ENCODE results near the gene KCNC3.
A peak's percentile ranks its signal among the peaks of the same experiment; 100 is the strongest.

The KCNC3 gene

DNA sequence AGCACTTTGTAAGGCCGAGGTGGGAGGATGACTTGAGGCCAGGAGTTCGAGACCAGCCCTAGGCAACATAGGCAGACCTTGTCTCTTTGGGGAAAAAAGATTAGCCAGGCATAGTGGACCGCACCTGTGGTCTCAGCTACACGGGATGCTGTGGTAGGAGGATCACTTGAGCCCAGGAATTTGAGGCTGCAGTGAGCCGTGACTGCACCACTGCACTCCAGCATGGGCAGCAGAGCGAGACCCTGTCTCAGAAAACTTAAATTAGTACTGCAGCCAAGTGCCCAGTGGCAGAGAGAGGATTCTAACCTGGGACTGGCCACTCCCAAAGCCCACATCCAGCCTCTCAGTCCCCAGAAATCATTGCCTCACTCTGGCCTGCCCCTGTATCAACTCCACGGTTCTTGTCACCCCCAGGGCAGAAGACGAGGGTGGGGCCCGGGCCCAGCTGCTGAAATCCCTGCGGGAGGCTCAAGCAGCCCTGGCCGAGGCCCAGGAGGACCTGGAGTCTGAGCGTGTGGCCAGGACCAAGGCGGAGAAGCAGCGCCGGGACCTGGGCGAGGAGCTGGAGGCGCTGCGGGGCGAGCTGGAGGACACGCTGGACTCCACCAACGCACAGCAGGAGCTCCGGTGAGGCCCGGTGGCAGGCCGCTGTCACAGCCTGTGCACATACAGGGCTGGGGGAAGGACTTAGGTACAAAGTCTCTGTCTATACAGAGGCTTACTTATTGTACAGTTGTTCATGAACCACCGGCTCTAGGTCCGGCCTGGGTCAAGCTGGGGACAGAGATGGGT is 53.4 kb downstream of the KCNC3 start:
- H3K9me3 Mint-ChIP-seq: no peaks in the 10 kb centered on the region
- DNase-seq: no peak
- H3K4me3 Mint-ChIP-seq: no peak overlapping the region
- no peaks in the 10 kb centered on the region for H3K4me1 Mint-ChIP-seq
- peaks cover 18 to 37% of the 10 kb centered on the region in 2 donors for H3K27me3 Mint-ChIP-seq
- ATAC-seq (replicated peaks): no peak
- H3K27ac Mint-ChIP-seq: no peak overlapping the region
- no peaks in the 10 kb centered on the region for H3K36me3 Mint-ChIP-seq

DNA sequence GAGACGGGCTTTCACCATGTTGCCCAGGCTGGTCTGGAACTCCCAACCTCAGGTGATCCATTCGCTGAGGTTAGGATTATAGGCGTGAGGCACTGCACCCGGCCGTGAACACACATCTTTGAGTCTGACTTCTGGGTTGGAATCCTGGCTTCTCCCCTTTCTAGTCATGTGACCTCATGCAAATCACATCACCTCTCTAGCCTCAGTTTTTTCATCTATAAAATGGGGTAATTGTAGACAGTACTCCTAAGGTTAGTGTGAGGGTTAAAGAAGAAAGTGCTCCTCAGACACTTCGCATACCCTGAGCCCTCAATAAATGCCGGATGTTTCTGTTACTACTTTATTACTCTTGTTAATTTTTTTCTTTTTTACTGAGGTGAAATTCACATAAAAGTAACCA is 55.4 kb downstream of the KCNC3 start:
- Mint-ChIP-seq H3K9me3 (no peaks in the 10 kb centered on the region), H3K4me1 (no peaks in the 10 kb centered on the region), H3K36me3 (no peaks in the 10 kb centered on the region), H3K27ac (no peak overlapping the region), H3K4me3 (no peak overlapping the region), H3K27me3 (peaks cover 25 to 41% of the 10 kb centered on the region in 2 donors)
- no peak for DNase-seq
- ATAC-seq (replicated peaks): no peak

DNA sequence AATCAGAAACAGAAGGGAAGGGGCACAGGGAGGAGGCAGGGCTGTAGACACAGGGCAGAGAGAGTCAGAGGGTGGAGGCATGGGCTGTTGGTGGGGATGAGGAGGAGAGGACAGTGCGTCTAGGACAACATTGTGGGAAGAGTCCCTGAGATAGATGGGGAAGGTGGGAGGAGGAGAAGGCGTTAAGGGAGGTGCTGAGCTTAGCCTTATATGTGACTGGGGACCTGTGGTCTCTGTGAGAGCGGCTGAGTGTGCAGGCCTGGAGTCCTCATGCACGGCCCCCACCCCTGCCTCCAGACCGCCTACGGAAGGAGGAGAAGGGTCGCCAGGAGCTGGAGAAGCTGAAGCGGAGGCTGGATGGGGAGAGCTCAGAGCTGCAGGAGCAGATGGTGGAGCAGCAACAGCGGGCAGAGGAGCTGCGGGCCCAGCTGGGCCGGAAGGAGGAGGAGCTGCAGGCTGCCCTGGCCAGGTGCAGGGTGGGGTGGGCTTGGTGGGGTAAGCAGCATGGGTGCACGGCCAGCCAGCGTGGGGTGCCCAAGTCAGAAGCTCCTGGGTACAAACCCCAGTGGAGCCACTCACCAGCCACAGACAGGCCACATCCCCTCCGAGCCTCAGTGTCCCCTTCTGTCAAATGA is 56.8 kb downstream of the KCNC3 start:
- H3K36me3 Mint-ChIP-seq: no peaks in the 10 kb centered on the region
- DNase-seq (no peak), ATAC-seq (replicated peaks) (no peak)
- peaks cover 34 to 43% of the 10 kb centered on the region in 2 donors for H3K27me3 Mint-ChIP-seq
- H3K4me3 Mint-ChIP-seq: no peak overlapping the region
- H3K27ac Mint-ChIP-seq: no peak overlapping the region
- peaks cover 0 to 4% of the 10 kb centered on the region in 2 donors for H3K9me3 Mint-ChIP-seq
- no peaks in the 10 kb centered on the region for H3K4me1 Mint-ChIP-seq

DNA sequence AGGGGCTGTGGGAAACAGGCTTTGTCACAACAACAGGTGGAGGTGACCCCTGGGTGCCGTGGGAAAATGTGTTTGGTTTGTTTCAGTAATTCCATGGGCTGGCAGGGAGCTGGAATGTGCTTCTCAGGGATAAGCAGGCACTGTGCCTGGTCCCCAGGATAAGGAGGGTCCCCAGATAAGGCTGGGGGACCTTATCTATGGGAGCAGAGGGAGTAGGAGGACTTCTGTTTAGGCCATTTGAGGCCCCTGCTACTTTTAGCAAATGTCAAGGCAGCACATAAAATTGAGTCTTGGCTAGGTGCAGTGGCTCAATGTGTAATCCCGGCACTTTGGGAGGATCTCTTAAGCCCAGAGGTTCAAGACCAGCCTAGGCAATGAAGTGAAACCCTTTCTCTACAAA is 59.5 kb downstream of the KCNC3 start:
- H3K27ac Mint-ChIP-seq: no peak overlapping the region
- H3K9me3 Mint-ChIP-seq: peaks cover 0 to 5% of the 10 kb centered on the region in 2 donors
- no peak overlapping the region for H3K4me3 Mint-ChIP-seq
- ATAC-seq (replicated peaks) (no peak), DNase-seq (no peak)
- H3K27me3 Mint-ChIP-seq: peaks cover 28 to 47% of the 10 kb centered on the region in 2 donors
- H3K4me1 Mint-ChIP-seq: peaks cover 2 to 4% of the 10 kb centered on the region in 2 donors
- no peaks in the 10 kb centered on the region for H3K36me3 Mint-ChIP-seq

DNA sequence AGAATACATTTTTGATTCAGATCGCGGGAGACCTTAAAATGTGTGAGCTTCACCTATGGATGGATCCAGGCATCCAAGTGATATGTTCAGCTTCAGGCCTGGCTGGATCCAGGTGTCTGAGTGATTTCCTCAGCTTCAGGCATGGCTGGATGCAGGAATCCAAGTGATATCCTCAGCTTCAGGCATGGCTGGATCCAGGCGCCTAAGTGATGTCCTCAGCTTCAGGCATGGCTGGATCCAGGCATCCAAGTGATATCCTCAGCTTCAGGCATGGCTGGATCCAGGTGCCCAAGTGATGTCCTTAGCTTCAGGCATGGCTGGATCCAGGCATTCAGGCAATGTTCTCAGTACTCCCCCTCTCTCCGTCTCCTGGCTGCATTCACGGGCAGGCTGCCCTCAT is 60.7 kb downstream of the KCNC3 start:
- H3K4me1 Mint-ChIP-seq: peaks cover 2 to 4% of the 10 kb centered on the region in 2 donors
- peaks cover 28 to 51% of the 10 kb centered on the region in 2 donors for H3K27me3 Mint-ChIP-seq
- peaks cover 0 to 6% of the 10 kb centered on the region in 2 donors for H3K9me3 Mint-ChIP-seq
- no peak overlapping the region for H3K4me3 Mint-ChIP-seq
- H3K27ac Mint-ChIP-seq: no peak overlapping the region
- no peaks in the 10 kb centered on the region for H3K36me3 Mint-ChIP-seq
- DNase-seq (no peak), ATAC-seq (replicated peaks) (no peak)

DNA sequence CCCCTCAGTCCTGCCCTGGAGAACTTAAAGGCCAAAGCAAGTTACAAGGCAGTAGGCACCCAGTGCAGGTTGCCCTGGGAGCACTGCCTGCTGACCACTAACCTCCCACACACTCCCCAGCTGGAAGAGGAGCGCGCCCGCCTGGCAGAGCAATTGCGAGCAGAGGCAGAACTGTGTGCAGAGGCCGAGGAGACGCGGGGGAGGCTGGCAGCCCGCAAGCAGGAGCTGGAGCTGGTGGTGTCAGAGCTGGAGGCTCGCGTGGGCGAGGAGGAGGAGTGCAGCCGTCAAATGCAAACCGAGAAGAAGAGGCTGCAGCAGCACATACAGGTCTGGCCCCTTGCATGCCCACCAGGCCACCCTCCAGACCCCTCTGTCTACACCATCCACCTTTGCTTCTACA is 61.1 kb downstream of the KCNC3 start:
- ATAC-seq (replicated peaks) (no peak), DNase-seq (no peak)
- H3K27me3 Mint-ChIP-seq: peaks cover 28 to 51% of the 10 kb centered on the region in 2 donors
- peaks cover 2 to 4% of the 10 kb centered on the region in 2 donors for H3K4me1 Mint-ChIP-seq
- H3K36me3 Mint-ChIP-seq: no peaks in the 10 kb centered on the region
- no peak overlapping the region for H3K27ac Mint-ChIP-seq
- no peak overlapping the region for H3K4me3 Mint-ChIP-seq
- H3K9me3 Mint-ChIP-seq: peaks cover 0 to 6% of the 10 kb centered on the region in 2 donors

DNA sequence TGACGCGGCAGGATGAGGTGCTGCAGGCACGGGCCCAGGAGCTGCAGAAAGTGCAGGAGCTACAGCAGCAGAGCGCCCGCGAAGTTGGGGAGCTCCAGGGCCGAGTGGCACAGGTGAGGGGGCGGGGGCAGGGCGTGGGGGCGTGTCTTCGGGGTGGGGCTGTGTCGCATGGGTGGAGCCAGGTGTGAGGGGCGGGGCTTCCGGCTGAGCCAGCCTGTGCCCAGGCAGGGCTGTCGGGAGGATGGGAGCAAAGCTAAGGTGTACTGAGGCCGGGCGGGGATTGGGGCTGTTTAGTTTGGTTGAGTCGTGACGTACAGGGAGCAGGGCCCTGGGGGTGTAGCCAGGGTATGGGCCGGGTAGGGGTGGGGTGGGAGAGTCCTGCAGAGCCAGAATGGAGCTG is 62.3 kb downstream of the KCNC3 start:
- DNase-seq: no peak
- Mint-ChIP-seq H3K27ac (no peak overlapping the region), H3K4me1 (peaks cover 2 to 4% of the 10 kb centered on the region in 2 donors), H3K36me3 (no peaks in the 10 kb centered on the region), H3K4me3 (no peak overlapping the region), H3K9me3 (peaks cover 0 to 6% of the 10 kb centered on the region in 2 donors), H3K27me3 (peaks cover 31 to 55% of the 10 kb centered on the region in 2 donors)
- ATAC-seq (replicated peaks): peak; percentile 41 to 50

DNA sequence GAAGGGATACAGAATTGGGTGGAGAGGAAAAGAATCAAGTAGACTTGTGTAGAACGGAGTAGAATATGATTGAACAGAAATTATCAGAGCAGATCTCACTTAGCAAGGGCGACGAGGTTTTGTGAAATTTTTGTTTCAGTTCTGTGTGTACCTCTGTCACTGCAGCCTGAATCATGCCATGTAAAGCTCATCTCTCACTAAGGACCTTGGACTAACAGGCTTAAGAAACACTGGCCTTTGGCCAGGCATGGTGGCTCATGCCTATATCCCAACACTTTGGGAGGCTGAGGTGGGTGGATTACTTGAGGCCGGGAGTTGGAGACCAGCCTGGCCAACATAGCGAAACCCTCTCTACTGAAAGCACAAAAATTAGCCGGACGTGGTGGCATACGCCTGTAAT is 63.1 kb downstream of the KCNC3 start:
- Mint-ChIP-seq H3K36me3 (no peaks in the 10 kb centered on the region), H3K4me1 (peaks cover 2 to 4% of the 10 kb centered on the region in 2 donors), H3K4me3 (no peak overlapping the region), H3K27me3 (peaks cover 31 to 60% of the 10 kb centered on the region in 2 donors), H3K27ac (no peak overlapping the region), H3K9me3 (peaks cover 0 to 6% of the 10 kb centered on the region in 2 donors)
- DNase-seq (no peak), ATAC-seq (replicated peaks) (no peak)

DNA sequence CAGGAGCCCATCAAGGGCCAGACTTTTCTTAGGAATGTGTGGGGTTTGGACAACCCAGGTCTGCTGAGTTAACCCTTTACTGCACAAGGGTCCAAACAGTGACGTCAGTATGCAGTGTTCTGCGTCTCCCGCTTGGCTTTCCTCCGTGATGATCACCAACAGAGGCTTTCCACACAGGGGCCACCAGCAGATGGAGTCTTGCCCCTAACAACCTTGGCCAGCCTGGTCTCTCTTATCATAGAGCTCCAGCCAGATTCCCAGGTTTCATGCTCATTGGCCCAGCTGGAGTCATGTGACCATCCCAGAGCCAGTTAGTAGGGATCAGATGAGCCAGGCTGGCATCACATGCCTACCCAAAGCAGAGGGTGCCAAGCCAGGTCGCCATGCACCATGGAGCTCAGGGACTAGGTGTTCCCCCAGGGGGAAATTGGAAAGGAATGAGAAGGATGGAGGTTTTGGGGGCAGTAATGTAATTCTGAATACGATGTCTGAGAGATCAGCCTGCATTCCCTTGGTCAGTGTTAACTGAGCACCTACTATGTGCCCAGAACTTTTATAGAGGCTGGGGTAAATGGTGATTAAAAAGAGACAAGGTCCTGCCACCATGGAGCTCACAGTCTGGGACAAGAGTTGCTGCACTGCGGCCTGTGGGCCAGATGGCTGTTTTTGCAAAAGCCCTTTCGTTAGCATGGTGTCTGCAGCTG is 64.5 kb downstream of the KCNC3 start:
- no peak for DNase-seq
- Mint-ChIP-seq H3K4me3 (no peak overlapping the region), H3K9me3 (peaks cover 0 to 6% of the 10 kb centered on the region in 2 donors), H3K27ac (no peak overlapping the region), H3K36me3 (no peaks in the 10 kb centered on the region), H3K27me3 (peaks cover 31 to 57% of the 10 kb centered on the region in 2 donors), H3K4me1 (peaks cover 2 to 4% of the 10 kb centered on the region in 2 donors)
- no peak for ATAC-seq (replicated peaks)

DNA sequence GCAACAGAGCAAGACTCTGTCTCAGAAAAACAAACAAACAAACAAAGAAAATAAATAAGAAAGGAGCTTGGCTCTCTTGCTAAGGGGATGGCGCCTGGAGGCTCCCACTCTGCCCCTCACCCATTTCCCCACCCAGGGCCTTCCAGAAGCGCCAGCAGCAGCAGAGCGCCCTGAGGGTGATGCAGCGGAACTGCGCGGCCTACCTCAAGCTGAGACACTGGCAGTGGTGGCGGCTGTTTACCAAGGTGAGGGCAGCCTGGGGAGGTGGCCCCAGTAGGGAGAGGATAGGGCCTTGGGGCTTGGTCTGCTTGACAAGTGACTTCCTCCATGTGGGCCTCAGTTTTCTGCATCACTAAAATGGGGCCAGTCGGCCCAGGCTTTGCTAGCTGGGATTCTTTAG is 66.0 kb downstream of the KCNC3 start:
- Mint-ChIP-seq H3K4me3 (no peak overlapping the region), H3K36me3 (no peaks in the 10 kb centered on the region), H3K4me1 (peaks cover 2 to 4% of the 10 kb centered on the region in 2 donors), H3K27ac (peak overlapping the region; percentile 22), H3K9me3 (peaks cover 0 to 4% of the 10 kb centered on the region in 2 donors), H3K27me3 (peaks cover 26 to 48% of the 10 kb centered on the region in 2 donors)
- DNase-seq (no peak), ATAC-seq (replicated peaks) (no peak)
